HEK293T (cell line): ENCODE data around the gene SRCIN1.

ENCODE experiments used
- CTCF ChIA-PET: fragments of 350-600 bp; formaldehyde crosslinking; extraction: SDS; loops from one replicate; lab custom pipeline; 2021; ENCODE audit warnings: antibody characterized with exemption, inconsistent platforms; lab: Yijun Ruan, JAX
- POLR2A ChIA-PET: fragments of 350-600 bp; formaldehyde crosslinking; extraction: SDS; loops from one replicate; lab custom pipeline; 2020; ENCODE audit warnings: antibody characterized with exemption, inconsistent platforms; lab: Yijun Ruan, JAX
- DNase-seq: peaks from one replicate; pipeline ENCODE4 v3.0.0; 2012; ENCODE audit warnings: mixed read lengths; ENCODE audit errors: extremely low spot score
- ARNT ChIP-seq: fragments of 450-650 bp; IDR thresholded peaks from 2 replicates; pipeline ENCODE4 v1.6.1; 2017; ENCODE audit warnings: mild to moderate bottlenecking
- BHLHE40 ChIP-seq: fragments of 450-650 bp; IDR thresholded peaks from 2 replicates; pipeline ENCODE4 v1.6.1; 2016; ENCODE audit warnings: mild to moderate bottlenecking, moderate library complexity, borderline replicate concordance
- CTBP1 ChIP-seq: fragments of 450-650 bp; IDR thresholded peaks from 2 replicates; pipeline ENCODE4 v1.6.1; 2016; ENCODE audit warnings: borderline replicate concordance
- ELF4 ChIP-seq: fragments of 450-650 bp; IDR thresholded peaks from 2 replicates; pipeline ENCODE4 v1.6.1; 2017; ENCODE audit warnings: antibody characterized with exemption
- FOXA1 ChIP-seq: fragments of 450-650 bp; IDR thresholded peaks from 2 replicates; pipeline ENCODE4 v1.6.1; 2016; ENCODE audit warnings: mild to moderate bottlenecking
- FOXK2 ChIP-seq: fragments of 450-650 bp; IDR thresholded peaks from 2 replicates; pipeline ENCODE4 v1.6.1; 2016; ENCODE audit warnings: mild to moderate bottlenecking
- FOXM1 ChIP-seq: fragments of 450-650 bp; IDR thresholded peaks from 2 replicates; pipeline ENCODE4 v1.6.1; 2017; ENCODE audit warnings: mild to moderate bottlenecking, borderline replicate concordance
- HDGF ChIP-seq: fragments of 450-650 bp; IDR thresholded peaks from 2 replicates; pipeline ENCODE4 v1.6.1; 2017; ENCODE audit warnings: antibody characterized with exemption, borderline replicate concordance
- L3MBTL2 ChIP-seq: fragments of 450-650 bp; conservative IDR thresholded peaks from 2 replicates; pipeline ENCODE4 v1.6.1; 2016; ENCODE audit warnings: mild to moderate bottlenecking
- LEF1 ChIP-seq: fragments of 450-650 bp; IDR thresholded peaks from 2 replicates; pipeline ENCODE4 v1.6.1; 2017; ENCODE audit warnings: mild to moderate bottlenecking, borderline replicate concordance
- NFRKB ChIP-seq: fragments of 450-650 bp; IDR thresholded peaks from 2 replicates; pipeline ENCODE4 v1.6.1; 2016; ENCODE audit warnings: mild to moderate bottlenecking, moderate library complexity
- PKNOX1 ChIP-seq: fragments of 450-650 bp; IDR thresholded peaks from 2 replicates; pipeline ENCODE4 v1.6.1; 2016
- SP1 ChIP-seq: fragments of 450-650 bp; IDR thresholded peaks from 2 replicates; pipeline ENCODE4 v1.6.1; 2017
- SUZ12 ChIP-seq: fragments of 450-650 bp; IDR thresholded peaks from 2 replicates; pipeline ENCODE4 v1.6.1; 2016; ENCODE audit warnings: mild to moderate bottlenecking
- TARDBP ChIP-seq: fragments of 450-650 bp; IDR thresholded peaks from 2 replicates; pipeline ENCODE4 v1.6.1; 2016
- ZNF384 ChIP-seq: fragments of 450-650 bp; IDR thresholded peaks from 2 replicates; pipeline ENCODE4 v1.6.1; 2016

SRCIN1 gene

GRCh38 chr17:38600416-38600815 lies 5.3 kb downstream of the SRCIN1 start:
- no peak for TF ChIP-seq SUZ12
- no peak for TF ChIP-seq TARDBP
- no peak for TF ChIP-seq ARNT
- no peak for TF ChIP-seq SP1
- no peak for TF ChIP-seq FOXM1
- no peak for TF ChIP-seq FOXA1
- TF ChIP-seq ZNF384: no peak
- TF ChIP-seq LEF1: no peak
- TF ChIP-seq PKNOX1: no peak
- TF ChIP-seq CTBP1: no peak
- TF ChIP-seq HDGF: no peak
- TF ChIP-seq FOXK2: no peak
- no peak for TF ChIP-seq ELF4
- TF ChIP-seq BHLHE40: no peak
- no peak for TF ChIP-seq NFRKB
- TF ChIP-seq L3MBTL2: no peak
- ChIA-PET POLR2A (interaction anchor here (0.9 kb wide), 1 partner anchor 16 kb away, joined by 3 read pairs; no protein-coding TSS in a partner anchor), CTCF (no interaction called here)
- DNase-seq: no peak

- CTCF ChIA-PET: interaction anchor here (1.4 to 3.6 kb wide), 2 partner anchors 41 to 64 kb away, joined by 5 to 19 read pairs; no protein-coding TSS in a partner anchor
- no peak for DNase-seq
- no peak for TF ChIP-seq FOXM1
- TF ChIP-seq NFRKB: no peak
- no peak for TF ChIP-seq TARDBP
- POLR2A ChIA-PET: interaction anchor here (0.9 kb wide), 1 partner anchor 15 kb away, joined by 3 read pairs; no protein-coding TSS in a partner anchor
Observed at GRCh38 chr17:38599398-38599856, 6.3 kb downstream of the SRCIN1 start.

GRCh38 chr17:38598995-38599394 lies 6.8 kb downstream of the SRCIN1 start:
- ChIA-PET CTCF (interaction anchor here (1.1 to 3.6 kb wide), 3 partner anchors 40 to 90 kb away, joined by 4 to 19 read pairs (median 5); no protein-coding TSS in a partner anchor), POLR2A (no interaction called here)
- no peak for TF ChIP-seq FOXA1
- TF ChIP-seq SP1: no peak
- TF ChIP-seq TARDBP: no peak
- TF ChIP-seq PKNOX1: no peak

DNA sequence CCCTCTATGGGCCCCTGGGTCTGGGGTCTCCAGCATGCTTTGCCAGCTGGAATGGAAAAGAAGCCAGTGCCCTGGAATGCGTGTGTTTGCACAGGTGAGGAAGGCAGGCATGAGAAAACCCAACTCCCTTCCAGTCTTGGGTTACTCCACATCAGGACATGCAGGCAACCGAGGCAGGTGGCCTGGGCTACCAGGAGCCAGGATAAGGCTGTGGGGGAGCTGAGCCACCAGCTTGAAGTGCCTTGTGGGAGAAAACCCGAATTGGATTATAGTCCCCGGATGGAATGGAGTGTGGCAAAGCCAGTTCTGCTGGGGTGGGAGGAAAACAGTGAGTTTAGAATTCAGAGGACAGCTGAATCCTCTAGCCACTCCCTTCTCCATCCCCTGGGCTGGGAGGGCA lies 7.2 kb downstream of the SRCIN1 start:
- POLR2A ChIA-PET: no interaction called here
- TF ChIP-seq ARNT (no peak), FOXA1 (no peak), CTBP1 (no peak), FOXM1 (peak; percentile 95), PKNOX1 (peak; percentile 47; the same call in 1 of the 2 replicates), ZNF384 (no peak)
- DNase-seq: peak; percentile 75
- CTCF ChIA-PET: interaction anchor here (0.5 to 3.6 kb wide), 5 partner anchors 40 to 89 kb away, joined by 4 to 19 read pairs (median 4); no protein-coding TSS in a partner anchor

More at GRCh38 chr17:38598995-38599394, 6.8 kb downstream of the SRCIN1 start:
- DNase-seq: no peak

- no peak for DNase-seq
- ChIA-PET CTCF (interaction anchor here (0.6 to 3.6 kb wide), 4 partner anchors 39 to 248 kb away, joined by 3 to 19 read pairs (median 4); no protein-coding TSS in a partner anchor), POLR2A (interaction anchor here (1.2 kb wide), 1 partner anchor 39 kb away, joined by 3 read pairs; no protein-coding TSS in a partner anchor)
- no peak for TF ChIP-seq CTBP1
- TF ChIP-seq FOXA1: no peak
- no peak for TF ChIP-seq BHLHE40
- no peak for TF ChIP-seq HDGF
- TF ChIP-seq L3MBTL2: no peak
- TF ChIP-seq SP1: no peak
- no peak for TF ChIP-seq LEF1
- no peak for TF ChIP-seq FOXK2
- TF ChIP-seq ELF4: no peak
- TF ChIP-seq PKNOX1: no peak
- no peak for TF ChIP-seq TARDBP
- no peak for TF ChIP-seq FOXM1
- TF ChIP-seq SUZ12: no peak
- no peak for TF ChIP-seq NFRKB
- no peak for TF ChIP-seq ZNF384
Observed at GRCh38 chr17:38597375-38597774, 8.4 kb downstream of the SRCIN1 start.

GRCh38 chr17:38596651-38597050 lies 9.1 kb downstream of the SRCIN1 start:
- DNase-seq: no peak
- POLR2A ChIA-PET: interaction anchor here (0.5 to 1.2 kb wide), 2 partner anchors 38 to 64 kb away, joined by 3 read pairs; no protein-coding TSS in a partner anchor
- CTCF ChIA-PET: interaction anchor here (3.6 kb wide), 1 partner anchor 38 kb away, joined by 19 read pairs; no protein-coding TSS in a partner anchor
- TF ChIP-seq LEF1 (no peak), PKNOX1 (no peak), L3MBTL2 (no peak), ZNF384 (no peak), FOXM1 (no peak), ARNT (no peak), HDGF (no peak), BHLHE40 (no peak), FOXK2 (no peak), CTBP1 (no peak), FOXA1 (no peak)
